T-helper 1 cell treated with Interleukin-12 subunit alpha and Interleukin-12 subunit beta and Interleukin-4 antibody, amounts not matched to agents 30 ng/mL and 1 ng/mL, for 36 hours (primary cell): ENCODE results near the gene LSP1. TPM values are rescaled to one million over a fixed set of nuclear protein-coding genes. Genes with fewer than 3 reads are reported as not detected.

Experiments used
- intact Hi-C: fragments of 100-400 bp; cut with micrococcal nuclease; formaldehyde crosslinking; loops from one replicate; pipeline ENCODE4 v1.15.1; 2024
- total RNA-seq: library from RNA; stranded (reverse); gene quantifications from 2 replicates; pipeline ENCODE4 v1.2.3, GENCODE V29; 2022

Gene LSP1
- total RNA-seq, 1 donor from 2014 or later: 418 TPM

DNA sequence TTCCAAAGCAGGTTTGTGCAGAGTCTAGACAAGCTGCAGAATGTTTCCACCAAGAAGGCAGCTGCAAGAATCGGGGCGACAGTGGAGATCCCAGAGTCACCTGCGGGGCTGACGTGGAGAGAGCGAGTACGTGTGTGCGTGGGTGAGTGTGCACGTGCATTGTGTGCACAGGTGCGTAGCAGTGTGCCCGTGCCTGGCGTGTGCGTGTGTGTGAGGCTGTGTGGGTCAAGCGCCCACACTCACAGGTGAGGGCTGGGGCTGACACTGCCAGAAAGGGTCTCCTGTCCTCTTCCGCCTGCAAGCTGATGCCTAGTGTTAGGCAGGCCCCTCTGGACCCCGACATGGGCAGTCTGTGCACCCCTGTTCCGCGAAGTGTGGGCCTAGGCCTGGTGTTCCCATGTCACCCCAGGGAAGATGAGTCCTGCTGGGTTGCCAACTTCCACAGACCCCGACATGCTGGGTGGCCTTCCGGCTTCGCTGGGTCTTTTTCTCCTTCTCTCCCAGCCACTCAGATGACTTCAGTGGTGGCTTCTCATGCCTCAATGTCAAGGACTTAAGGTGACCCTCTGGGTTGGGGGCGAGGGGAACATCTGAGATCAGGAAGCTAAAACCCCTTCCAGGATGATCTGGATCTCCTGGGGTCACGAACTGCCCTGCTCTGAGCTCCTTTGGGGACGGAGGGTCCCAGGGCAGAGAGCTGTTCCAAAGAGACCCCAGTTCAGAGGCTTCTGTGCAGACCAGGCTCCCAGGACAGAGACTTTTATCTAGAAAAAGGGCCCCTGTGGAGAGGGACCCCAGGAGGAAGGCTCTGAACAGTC, 28.5 kb upstream of the LSP1 start:
- intact Hi-C loops: no loop called here

DNA sequence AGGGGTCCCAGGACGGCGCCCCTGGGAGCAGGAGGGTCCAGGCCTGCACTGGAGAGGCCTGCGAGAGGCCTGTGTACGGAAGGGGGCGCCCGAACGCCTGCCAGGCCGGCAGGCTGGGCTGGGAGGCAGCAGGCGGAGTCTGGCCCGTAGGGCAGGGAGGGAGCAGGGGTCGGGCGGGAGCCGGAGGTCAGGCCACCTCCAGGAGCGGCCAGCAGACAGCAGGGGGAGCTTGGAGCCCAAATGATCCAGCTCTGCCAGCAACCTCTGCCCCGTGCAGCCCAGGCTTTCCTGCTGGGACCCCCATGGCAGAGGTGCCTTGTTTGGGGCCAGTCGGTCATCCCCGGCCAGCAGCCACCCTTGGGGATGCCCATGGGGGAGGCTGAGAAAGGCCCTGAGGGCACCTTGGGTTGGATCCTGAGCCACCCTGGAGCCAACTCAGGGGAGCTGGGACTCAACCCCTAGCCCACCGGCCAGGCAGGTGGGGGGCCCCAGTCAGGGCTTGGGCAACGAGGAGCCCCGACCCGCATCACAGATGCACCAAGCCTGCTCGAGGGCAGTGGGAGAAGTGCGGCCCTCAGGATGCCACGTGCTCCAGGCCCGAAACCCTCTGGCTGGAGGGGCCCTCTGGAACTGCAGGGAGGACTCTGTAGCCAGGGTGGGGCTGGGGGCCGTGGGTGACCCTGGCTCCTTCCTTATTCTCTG, 27.7 kb upstream of the LSP1 start:
- intact Hi-C loops: no loop called here

DNA sequence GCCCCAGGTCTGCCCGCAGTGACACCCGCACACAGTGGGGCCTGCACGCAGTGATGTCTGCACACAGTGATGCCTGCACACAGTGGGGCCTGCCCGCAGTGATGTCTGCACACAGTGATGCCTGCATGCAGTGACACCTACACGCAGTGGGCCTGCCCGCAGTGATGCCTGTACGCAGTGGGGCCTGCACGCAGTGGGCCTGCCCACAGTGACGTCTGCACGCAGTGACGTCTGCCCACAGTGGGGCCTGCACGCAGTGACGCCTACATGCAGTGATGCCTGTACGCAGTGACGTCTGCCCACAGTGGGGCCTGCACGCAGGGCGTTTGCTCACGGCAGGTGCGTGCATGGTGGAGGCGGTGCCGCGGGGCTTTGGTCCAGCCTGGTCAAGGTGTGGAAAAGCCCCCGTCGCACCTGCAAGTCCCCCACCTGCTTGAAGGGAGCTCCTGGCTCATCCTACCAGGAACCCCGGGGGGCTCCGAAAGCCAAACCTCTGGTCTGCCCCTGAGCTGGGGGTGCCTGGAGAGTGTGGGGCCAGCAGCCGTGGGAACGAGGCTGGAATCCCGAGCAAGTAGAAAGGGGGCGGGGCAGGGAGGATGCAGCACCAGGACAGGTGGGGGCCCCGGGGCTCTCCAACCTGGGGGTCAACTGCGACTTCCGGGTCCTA, 27.0 kb upstream of the LSP1 start:
- intact Hi-C loops: no loop called here

DNA sequence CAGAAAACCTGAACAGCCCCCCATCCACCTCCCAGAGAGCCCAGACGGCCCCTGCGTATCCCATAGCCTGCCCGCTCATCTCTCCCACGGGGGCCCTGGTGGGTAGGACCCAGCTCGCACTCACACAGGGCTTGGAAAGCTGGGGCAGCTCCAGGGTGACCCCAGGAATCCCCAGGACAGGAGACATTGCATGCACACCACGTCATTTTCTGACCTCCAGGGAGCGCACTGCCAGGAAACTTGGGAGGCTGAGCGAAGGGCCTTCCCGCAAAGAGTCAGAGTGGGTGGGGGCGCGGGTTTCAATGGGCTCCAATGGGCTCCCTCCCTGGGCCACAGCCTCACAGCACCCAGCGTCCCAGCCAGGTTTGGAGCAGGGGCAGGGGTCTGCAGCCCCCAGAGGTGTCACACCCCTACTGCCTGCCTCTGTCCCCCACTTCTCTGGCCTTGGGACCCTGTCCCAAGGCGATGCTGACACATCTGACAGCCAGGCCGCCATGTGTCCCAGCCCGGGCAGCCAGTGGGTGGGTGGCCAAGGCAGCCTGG, 26.3 kb upstream of the LSP1 start:
- intact Hi-C loops: no loop called here

DNA sequence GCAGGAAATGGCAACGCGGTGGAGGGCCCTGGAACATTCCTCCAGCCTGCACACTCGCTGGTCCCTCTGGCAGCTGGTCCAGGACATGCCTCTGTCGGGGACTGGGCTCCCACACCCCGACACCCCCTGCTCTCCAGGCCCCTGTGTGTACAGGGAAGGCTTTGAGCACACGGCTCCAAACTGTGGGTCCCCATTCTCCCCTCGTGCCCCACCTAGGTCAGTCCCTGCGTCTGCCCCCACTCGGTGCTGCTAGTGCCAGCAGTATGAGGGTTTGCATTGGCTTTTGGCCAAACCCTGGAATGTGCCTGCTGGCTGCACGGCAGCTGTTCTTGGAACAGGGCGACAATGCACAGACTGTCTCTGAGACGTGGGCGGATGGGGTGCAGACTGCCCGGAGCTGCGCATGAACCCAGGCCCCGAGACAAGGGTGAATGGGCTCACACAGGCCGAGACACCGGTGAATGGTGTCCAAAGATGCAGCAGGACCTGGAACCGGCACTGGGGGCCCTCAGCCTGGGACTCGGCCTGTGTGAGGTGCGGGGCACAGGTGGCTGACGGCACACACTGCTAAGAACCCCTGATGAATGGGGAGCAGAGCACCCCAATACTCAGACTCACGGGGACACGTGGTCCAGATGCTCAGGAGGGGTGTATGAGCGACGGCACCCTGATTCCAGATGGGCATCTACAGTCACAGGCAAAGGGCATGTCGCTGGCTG, 25.6 kb upstream of the LSP1 start:
- intact Hi-C loops: no loop called here

DNA sequence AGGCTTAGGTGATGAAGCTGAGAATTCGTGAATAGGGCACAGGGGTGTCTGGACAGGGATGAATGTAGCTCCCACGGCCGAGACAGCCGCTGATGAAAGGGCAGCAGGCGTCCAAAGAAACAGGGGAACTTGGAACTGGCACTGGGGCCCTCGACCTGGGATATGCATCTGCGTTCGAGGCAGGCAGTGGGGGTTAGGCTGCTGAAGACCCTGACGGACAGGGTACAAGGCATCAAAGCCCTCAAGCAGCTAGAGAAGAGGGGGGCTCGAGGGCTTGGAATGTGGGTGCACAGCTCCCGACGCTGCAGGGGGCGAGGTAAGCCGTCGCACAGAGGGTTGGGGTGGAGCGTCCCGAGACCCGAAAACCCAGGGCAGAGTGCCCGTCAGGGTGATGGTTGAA, 25.0 kb upstream of the LSP1 start:
- intact Hi-C loops: no loop called here

DNA sequence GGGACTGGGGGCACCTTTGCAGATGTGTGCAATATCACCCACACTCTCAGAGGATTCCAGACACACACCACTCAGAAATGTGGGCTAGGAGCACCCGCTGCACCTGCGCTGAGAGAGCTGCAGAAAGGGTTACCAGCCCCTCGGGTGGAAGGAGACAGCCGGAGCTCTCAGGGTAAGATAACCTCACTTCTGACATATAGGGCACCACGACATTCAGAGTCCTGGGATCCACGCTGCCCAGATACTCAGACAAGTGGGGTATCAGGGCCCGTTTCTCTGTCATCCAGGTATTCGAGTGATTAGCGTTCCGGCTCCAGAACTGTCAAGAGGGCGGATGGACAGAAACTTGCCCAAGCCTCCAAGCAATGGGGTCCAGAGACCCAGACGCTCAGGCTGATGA, 24.3 kb upstream of the LSP1 start:
- intact Hi-C loops: no loop called here

DNA sequence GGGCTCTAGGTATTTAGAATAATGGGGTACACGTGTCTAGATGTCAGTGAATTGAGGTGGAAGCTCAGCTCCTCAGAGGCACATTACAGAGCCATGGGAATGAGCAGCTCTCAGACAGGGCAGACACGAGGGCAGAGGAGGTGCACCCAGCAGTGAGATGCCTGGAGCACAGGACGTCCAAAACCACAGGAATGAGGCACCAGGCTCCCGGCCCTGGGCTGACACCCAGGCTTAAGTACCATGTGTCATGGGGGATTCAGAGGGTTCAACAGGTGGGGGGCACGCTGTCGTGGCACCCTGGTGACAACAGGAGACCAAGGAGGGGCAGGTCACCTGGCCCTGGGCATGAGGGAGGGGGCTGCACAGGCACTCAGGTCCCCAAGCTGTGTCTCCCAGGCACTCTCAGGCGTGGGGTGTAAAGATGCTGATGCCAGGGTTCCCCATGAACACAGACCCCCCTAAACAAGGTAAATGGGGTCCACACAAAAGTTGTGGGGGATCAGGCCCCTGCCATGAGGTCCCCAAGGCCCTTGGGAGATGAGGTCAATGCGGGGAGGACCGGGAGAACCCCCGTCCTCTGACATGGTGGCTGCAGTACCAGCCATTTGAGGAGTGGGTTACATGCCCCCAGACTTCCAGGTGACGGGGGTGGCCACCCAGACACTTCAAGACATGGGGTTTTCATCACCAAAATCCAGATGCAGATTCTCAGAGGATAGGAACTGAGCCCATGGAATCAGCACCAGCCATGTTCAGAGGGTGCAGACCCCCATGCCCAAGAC, 23.7 kb upstream of the LSP1 start:
- intact Hi-C loops: no loop called here

DNA sequence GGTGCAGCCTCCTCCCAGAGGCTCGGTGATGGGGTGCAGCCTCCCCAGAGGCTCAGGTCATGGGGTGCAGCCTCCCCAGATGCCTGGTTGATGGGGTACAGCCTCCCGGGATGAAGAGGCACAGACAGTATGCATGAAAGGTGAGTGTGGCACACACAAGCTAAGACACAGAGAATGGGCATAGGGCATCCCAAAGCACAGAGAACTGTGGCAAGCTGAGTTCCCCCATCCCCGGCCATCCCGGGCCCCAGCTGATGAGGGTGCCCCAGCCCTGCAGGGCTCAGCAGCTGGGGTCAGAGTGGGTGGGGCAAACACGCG, 22.9 kb upstream of the LSP1 start:
- intact Hi-C loops: loop anchor here (5.0 kb wide), 1 partner anchor 73 kb away; no protein-coding TSS in a partner anchor

DNA sequence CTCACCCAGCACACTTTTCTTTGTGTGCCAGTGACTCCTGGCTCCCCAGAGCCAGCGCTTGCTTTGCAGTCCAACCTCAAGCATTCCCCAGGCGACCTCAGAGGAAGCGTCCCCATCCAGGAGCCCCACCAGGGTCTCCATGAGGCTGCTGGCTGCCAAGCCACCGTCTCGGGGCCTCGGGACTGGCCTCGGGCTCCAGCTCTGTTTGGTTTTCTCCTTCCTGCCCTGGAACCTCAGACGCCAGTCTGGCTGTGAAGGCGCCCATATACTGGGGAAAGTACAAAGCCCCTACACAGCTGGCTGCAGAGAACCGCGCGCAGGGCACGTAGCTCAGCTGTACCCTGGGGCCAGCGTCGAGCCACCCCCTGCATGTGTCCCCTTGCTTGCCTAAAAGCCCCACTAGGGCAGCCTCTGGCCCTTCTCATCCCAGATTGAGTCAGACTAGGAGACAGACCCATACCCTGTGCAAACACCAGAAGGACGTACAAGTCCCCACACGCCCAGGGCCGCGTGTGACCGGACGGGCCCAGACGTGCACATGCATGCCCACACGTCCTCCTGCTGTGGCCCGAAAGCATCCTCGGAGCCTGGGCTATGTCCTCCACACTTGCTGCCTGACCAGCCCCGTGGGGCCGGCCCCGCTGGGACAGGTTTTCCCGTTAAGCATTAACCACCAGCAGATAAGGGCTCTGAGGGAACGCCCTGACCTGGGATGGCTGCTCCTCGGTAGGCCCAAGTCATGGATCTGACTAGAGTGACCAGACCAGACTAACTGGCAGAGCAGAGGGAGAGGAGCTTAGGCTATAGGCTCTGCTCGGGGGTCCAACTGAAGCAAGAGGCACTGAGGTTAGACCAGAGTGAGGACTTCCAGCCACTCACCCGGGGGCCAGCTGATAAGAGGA, 22.3 kb upstream of the LSP1 start:
- intact Hi-C loops: loop anchor here (5.0 kb wide), 1 partner anchor 73 kb away; no protein-coding TSS in a partner anchor

DNA sequence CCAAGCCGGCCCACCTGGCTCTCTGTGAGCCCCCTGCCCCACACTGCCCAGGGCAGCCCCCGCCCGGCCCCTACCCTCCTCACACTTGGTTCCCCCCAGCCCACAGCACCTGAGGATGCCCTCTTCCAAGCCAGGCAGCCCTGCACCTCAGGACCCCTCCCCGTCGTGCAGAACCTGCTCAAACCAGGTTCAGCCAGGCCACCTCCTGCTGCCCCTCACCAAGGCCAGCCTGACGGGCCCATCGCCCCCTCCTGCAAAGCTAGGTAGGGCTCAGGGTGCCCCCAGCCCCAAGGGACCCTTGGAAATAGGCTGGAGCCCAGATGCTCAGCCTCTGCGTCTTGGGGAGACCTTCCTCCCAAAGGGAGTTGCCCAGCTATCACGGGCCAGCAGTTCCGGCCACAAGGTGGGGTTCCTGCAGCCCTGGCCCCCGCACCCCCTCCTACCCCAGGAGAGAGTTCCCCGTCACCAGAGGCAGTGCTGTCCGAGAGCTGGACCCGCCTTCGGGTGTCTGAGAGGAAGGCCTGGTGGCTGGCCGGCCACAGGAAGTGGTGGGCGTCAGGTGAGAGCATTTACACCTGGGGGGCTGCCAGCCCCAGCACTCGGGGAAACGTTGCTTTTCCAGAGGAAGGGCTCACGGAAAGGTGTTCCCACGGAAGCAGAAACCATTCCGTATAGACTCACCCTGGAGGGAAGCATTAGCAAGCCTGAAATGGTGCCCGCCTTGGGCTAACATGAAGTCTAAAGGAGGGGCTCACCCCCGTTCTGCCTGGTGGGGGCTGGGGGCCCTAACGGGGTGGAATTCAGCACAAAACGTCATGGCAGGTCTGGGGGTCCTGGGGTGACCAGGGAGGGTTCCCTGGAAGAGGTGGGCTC, 21.3 kb upstream of the LSP1 start:
- intact Hi-C loops: loop anchor here (1.0 to 5.0 kb wide), 3 partner anchors 74 to 179 kb away; no protein-coding TSS in a partner anchor

DNA sequence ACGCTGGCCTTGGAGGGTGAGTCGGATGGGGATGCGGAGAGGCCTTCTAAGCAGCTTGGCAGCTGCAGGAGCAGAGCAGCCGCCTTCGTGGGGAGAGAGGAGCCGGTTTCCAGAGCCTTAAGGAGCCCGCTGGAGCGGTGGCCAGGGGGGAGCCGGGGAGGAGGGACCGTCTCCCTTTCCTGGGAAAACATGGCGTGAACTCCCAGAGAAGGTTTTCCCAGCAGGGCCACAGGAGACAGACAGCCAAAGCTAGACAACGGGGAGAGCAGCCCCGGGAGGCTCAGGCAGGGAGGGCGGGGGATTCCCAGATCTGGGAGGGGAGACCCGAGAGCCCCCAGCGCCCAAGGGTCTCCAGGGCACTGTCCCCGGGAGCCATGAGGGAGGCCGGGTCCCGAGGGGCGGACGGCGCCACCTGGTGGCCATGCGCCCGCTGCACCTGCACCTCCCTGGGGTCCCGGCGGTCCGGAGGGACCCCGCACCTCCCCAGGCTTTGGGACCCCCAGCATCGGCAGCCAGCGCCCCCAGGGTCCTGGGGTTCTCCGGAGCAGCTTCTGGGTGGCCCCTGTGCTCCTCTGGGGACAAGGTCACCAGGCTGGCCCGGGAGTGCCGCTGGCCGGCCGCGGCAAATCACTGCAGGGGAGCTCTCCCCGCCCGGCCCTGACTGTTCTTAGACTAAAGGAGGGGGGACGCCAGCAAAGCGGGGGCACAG, 20.5 kb upstream of the LSP1 start:
- intact Hi-C loops: loop anchor here (1.0 to 5.0 kb wide), 3 partner anchors 75 to 180 kb away; no protein-coding TSS in a partner anchor

DNA sequence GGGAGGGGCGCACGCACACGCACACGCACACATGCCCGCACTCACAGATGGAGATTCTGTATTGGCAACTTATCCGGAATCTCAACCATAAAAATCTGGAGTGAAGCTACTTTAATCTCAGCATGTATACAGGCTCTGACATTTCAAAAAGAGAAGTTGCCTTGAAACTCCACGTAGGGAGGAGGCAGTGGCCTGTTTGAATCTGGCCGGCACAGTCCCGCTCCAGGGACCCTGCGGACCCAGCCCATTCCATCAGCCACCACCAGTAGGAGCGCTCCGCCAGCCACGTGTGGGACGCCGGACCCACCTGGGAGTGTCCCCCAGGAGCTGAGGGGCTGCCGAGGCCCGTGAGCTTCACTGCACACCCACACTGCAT, 20.0 kb upstream of the LSP1 start:
- intact Hi-C loops: loop anchor here (1.0 to 5.0 kb wide), 3 partner anchors 76 to 180 kb away; no protein-coding TSS in a partner anchor

DNA sequence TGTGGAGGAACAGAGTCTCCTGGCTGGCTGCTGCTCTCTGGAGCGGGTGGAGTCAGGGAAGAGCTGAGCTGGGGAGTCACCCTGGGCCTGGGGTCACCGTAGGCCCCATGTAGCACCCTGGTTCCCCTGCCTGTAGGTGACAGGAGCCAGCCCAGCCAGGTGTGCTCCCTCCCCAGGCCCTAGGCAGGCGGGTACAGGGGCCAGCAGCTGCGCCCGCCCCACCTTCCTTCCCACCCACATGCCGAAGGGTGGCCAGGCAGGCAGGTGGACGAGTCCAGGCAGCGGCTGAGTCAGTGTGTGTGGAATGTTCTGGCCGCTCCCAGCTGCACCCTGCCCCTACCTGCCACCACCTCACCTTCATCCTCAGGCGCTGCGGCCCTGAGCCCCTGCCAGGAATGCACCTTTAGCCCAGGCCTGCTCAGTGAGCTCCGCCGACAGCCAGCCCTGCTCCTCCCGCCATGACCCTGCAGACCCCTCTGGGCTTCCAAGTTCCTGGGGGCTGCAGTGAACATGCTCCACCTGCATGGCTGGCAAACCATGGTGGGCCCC, 18.7 kb upstream of the LSP1 start:
- intact Hi-C loops: loop anchor here (5.0 kb wide), 1 partner anchor 77 kb away; no protein-coding TSS in a partner anchor

DNA sequence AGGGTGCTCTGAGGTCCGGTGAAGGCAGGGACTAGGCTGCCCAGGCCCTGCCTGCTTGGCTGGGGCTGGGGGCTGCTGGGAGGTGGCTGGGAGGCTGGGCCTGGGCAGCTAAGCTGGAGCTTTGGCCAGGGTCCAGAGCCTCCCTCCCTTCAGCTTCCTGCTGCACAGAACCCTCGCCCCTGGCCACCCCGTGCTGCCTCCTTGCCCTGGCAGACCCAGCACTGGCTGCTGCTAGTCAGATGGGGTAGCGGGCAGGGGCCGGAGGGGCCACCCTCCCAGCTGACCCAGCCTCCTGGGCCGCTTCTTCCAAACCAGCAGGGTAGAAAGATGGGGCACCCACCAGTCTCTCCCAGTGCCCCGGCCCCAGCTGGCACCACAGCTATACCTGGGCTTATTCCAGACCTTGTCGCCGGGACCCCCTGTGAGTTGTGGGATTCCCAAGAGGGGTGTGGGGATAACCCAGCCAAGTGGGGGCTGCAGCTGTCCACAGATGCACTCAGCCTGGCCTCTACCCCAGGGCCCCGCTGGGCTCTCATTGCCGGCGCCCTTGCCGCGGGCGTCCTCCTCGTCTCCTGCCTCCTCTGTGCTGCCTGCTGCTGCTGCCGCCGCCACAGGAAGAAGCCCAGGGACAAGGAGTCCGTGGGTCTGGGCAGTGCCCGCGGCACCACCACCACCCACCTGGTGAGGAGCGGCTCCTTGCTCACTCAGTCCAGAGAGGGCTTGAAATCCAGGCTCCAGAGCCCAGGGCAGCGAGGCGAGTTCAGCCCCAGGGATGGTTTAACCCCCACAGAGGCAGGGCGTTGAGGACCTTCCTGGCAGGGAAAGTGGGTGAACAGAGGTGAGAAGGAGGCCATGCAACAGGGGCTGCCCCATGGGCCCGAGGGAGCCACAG, 17.9 kb upstream of the LSP1 start, which contains the start of gene SYT8:
TSS of gene SYT8 (plus strand) at position 212 of the 892 bp plus-strand sequence. CDS start at position 328, 116 bp downstream.
- intact Hi-C loops: loop anchor here (5.0 kb wide), 1 partner anchor 78 kb away; no protein-coding TSS in a partner anchor

DNA sequence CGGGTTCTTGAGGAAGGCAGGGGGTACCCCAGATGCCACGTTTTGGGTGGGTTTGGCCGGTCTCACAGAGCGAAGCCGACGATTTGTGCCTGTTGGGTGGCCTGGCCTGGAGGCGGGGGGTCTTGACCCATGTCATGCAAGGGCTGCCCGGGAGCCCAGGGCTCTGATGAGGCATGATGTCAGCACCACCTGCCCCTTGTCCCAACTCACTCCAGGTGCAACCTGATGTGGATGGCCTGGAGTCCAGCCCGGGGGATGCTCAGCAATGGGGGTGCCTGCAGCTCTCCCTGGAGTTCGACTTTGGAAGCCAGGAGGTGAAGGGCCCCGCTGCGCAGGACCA, 17.2 kb upstream of the LSP1 start:
- intact Hi-C loops: no loop called here
